SK-N-SH treated with all-trans-retinoic acid at 6 μM for 48 hours (cell line): Measurements from ENCODE around the gene NRN1L.

Experiments used
- ARNTL ChIP-seq: fragments of 450-650 bp; formaldehyde crosslinking; IDR thresholded peaks from 2 replicates; pipeline ENCODE4 v1.5.0; 2020; ENCODE audit warnings: low read depth, mild to moderate bottlenecking, moderate library complexity, borderline replicate concordance
- CSRNP3 ChIP-seq: fragments of 250-450 bp; sonication (Bioruptor Pico); IDR thresholded peaks from 2 replicates; pipeline ENCODE4 v1.5.1; 2021; ENCODE audit warnings: mild to moderate bottlenecking, moderate library complexity
- ESRRG ChIP-seq: fragments of 250-450 bp; sonication (Bioruptor Pico); IDR thresholded peaks from 2 replicates; pipeline ENCODE4 v1.6.1; 2021; ENCODE audit warnings: mild to moderate bottlenecking
- GLIS3 ChIP-seq: fragments of 250-450 bp; sonication (Bioruptor Pico); IDR thresholded peaks from 2 replicates; pipeline ENCODE4 v1.5.0; 2020; ENCODE audit warnings: mild to moderate bottlenecking, moderate library complexity
- OSR1 ChIP-seq: fragments of 250-450 bp; sonication (Bioruptor Pico); IDR thresholded peaks from 2 replicates; pipeline ENCODE4 v1.8.0; 2022; ENCODE audit warnings: moderate library complexity, mild to moderate bottlenecking, inconsistent platforms
- PATZ1 ChIP-seq: fragments of 250-450 bp; sonication (Bioruptor Pico); IDR thresholded peaks from 2 replicates; pipeline ENCODE4 v1.8.0; 2020; ENCODE audit warnings: mild to moderate bottlenecking, moderate library complexity, borderline replicate concordance
- POU6F1 ChIP-seq: fragments of 250-450 bp; sonication (Bioruptor Pico); IDR thresholded peaks from 2 replicates; pipeline ENCODE4 v1.8.0; 2021; ENCODE audit warnings: low read depth, mild to moderate bottlenecking, moderate library complexity, borderline replicate concordance
- PPARA ChIP-seq: fragments of 250-450 bp; sonication (Bioruptor Pico); IDR thresholded peaks from 2 replicates; pipeline ENCODE4 v1.5.0; 2020; ENCODE audit warnings: mild to moderate bottlenecking, borderline replicate concordance
- RARB ChIP-seq: fragments of 250-450 bp; sonication (Bioruptor Pico); IDR thresholded peaks from 2 replicates; pipeline ENCODE4 v1.8.0; 2021; ENCODE audit warnings: mild to moderate bottlenecking, moderate library complexity
- ZFP3 ChIP-seq: fragments of 250-450 bp; sonication (Bioruptor Pico); IDR thresholded peaks from 2 replicates; pipeline ENCODE4 v1.5.0; 2020; ENCODE audit warnings: mild to moderate bottlenecking, moderate library complexity
- ZFP30 ChIP-seq: fragments of 450-650 bp; formaldehyde crosslinking; IDR thresholded peaks from 2 replicates; pipeline ENCODE4 v1.5.0; 2022; ENCODE audit warnings: mild to moderate bottlenecking, moderate library complexity
- ZNF565 ChIP-seq: fragments of 450-650 bp; formaldehyde crosslinking; conservative IDR thresholded peaks from 2 replicates; pipeline ENCODE4 v1.5.0; 2020; ENCODE audit warnings: low read depth, mild to moderate bottlenecking, moderate library complexity
- ZNF8 ChIP-seq: fragments of 450-650 bp; formaldehyde crosslinking; IDR thresholded peaks from 2 replicates; pipeline ENCODE4 v1.5.0; 2020; ENCODE audit warnings: mild to moderate bottlenecking, moderate library complexity

GRCh38 chr16:67853670-67854069 lies 31.0 kb upstream of the NRN1L start:
- TF ChIP-seq PATZ1 (CRISPR knock-in tag) (no peak), PPARA (CRISPR knock-in tag) (no peak), ZFP30 (CRISPR knock-in tag) (no peak), ARNTL (no peak), RARB (CRISPR knock-in tag) (no peak), ZFP3 (no peak), ZNF8 (CRISPR knock-in tag) (no peak), GLIS3 (CRISPR knock-in tag) (no peak), POU6F1 (CRISPR knock-in tag) (no peak), ESRRG (CRISPR knock-in tag) (no peak), ZNF565 (CRISPR knock-in tag) (no peak), CSRNP3 (no peak), OSR1 (CRISPR knock-in tag) (no peak)
